22Rv1 (cell line): ENCODE results near the gene PSMB3.

Experiments used
- CTCF ChIP-seq: fragments of 450-650 bp; IDR thresholded peaks from 2 replicates; pipeline ENCODE4 v1.5.1; 2017; ENCODE audit warnings: mild to moderate bottlenecking
- ZFX ChIP-seq: fragments of 450-650 bp; IDR thresholded peaks from 2 replicates; pipeline ENCODE4 v1.6.1; 2017; ENCODE audit warnings: antibody characterized with exemption, borderline replicate concordance

- TF ChIP-seq CTCF (no peak), ZFX (no peak)
Measured at GRCh38 chr17:38702916-38703741, 49.4 kb upstream of the PSMB3 start.
